A549 (cell line): ENCODE measurements around the gene RTN4RL1. TPM values are rescaled to one million over a fixed set of nuclear protein-coding genes. Genes with fewer than 3 reads are reported as not detected.

Source experiments
- ATAC-seq, 2 experiments: fragments of 200-7000 bp in 1 of 2; fragments of >200 bp in 1 of 2; cut with Nextera tagmentation in 1 of 2; cut with Tn5 transposase in 1 of 2; 3 replicates each; pipeline versions ENCODE4 v1.8.0 to v1.9.1; 2018 to 2020; ENCODE audit warnings: mild to moderate bottlenecking in 1 of 2, moderate library complexity in 1 of 2
- CTCF ChIA-PET: fragments of 300-600 bp; sonication (Branson Sonifier 250); formaldehyde crosslinking; extraction: SDS; loops from one replicate; lab custom pipeline; 2021; ENCODE audit warnings: antibody characterized with exemption, inconsistent platforms; lab: Yijun Ruan, JAX
- POLR2A ChIA-PET: fragments of 350-600 bp; formaldehyde crosslinking; extraction: SDS; loops from one replicate; lab custom pipeline; 2021; ENCODE audit warnings: antibody characterized with exemption, inconsistent platforms; lab: Yijun Ruan, JAX
- DNase-seq, 2 experiments: peaks; one replicate each; pipeline versions ENCODE4 v3.0.0 to v3.0.0-alpha.2; 2011 to 2016; ENCODE audit warnings: low read depth in 1 of 2, low spot score in 1 of 2
- FAIRE-seq: peaks from 2 replicates; lab custom pipeline; 2011; peaks lifted over from hg19 to GRCh38; lab: Jason Lieb, UNC
- H3K27ac ChIP-seq, 2 experiments: fragments of >200 bp; sonication (Bioruptor Twin); formaldehyde crosslinking; 3 replicates each; pipeline ENCODE4 v1.5.1; 2016 to 2017
- H3K4me1 ChIP-seq: fragments of >200 bp; sonication (Bioruptor Twin); formaldehyde crosslinking; 3 replicates; pipeline ENCODE4 v1.6.1; 2016
- H3K4me2 ChIP-seq: fragments of >200 bp; sonication (Bioruptor Twin); formaldehyde crosslinking; 3 replicates; pipeline ENCODE4 v1.6.1; 2016
- H3K4me3 ChIP-seq: fragments of >200 bp; sonication (Bioruptor Twin); formaldehyde crosslinking; 3 replicates; pipeline ENCODE4 v1.5.1; 2016
- H3K9me3 ChIP-seq: fragments of >200 bp; sonication (Bioruptor Twin); formaldehyde crosslinking; 3 replicates; pipeline ENCODE4 v1.6.1; 2016
- CBX8 ChIP-seq: fragments of 200-600 bp; sonication (generic); IDR thresholded peaks from 2 replicates; pipeline ENCODE4 v1.6.1; 2016
- CEBPB ChIP-seq, 2 experiments: fragments of >200 bp in 1 of 2; sonication (Bioruptor Twin) in 1 of 2; formaldehyde crosslinking in 1 of 2; IDR thresholded peaks; 2 replicates each; pipeline ENCODE4 v1.6.1; 2012 to 2016
- CHD2 ChIP-seq: fragments of 150-350 bp; IDR thresholded peaks from 2 replicates; pipeline ENCODE4 v1.6.1; 2014; ENCODE audit warnings: low read length; ENCODE audit not compliant: partially characterized antibody
- CTCF ChIP-seq: fragments of >200 bp; sonication (Bioruptor Twin); formaldehyde crosslinking; IDR thresholded peaks from 3 replicates; pipeline ENCODE4 v1.5.1; 2016
- EHMT2 ChIP-seq: fragments of 200-600 bp; sonication (generic); IDR thresholded peaks from 2 replicates; pipeline ENCODE4 v1.6.1; 2016; ENCODE audit warnings: antibody characterized with exemption, low read depth, mild to moderate bottlenecking, moderate library complexity
- ELK1 ChIP-seq: fragments of 150-350 bp; IDR thresholded peaks from 2 replicates; pipeline ENCODE4 v1.6.1; 2014; ENCODE audit warnings: low read depth, mild to moderate bottlenecking, low read length
- EP300 ChIP-seq, 2 experiments: fragments of >200 bp; sonication (Bioruptor Twin); formaldehyde crosslinking; IDR thresholded peaks; 2 replicates in 1 of 2; 3 replicates in 1 of 2; pipeline ENCODE4 v1.6.1; 2016 to 2017
- FOSL2 ChIP-seq, 2 experiments: fragments of 450-650 bp in 1 of 2; fragments of >200 bp in 1 of 2; sonication (Bioruptor Twin) in 1 of 2; formaldehyde crosslinking; IDR thresholded peaks; 2 replicates each; pipeline versions ENCODE4 v1.5.0 to v1.6.1; 2016 to 2020; ENCODE audit warnings: mild to moderate bottlenecking in 1 of 2, moderate library complexity in 1 of 2
- FOXS1 ChIP-seq: fragments of 250-450 bp; sonication (Bioruptor Pico); IDR thresholded peaks from 2 replicates; pipeline ENCODE4 v1.5.0; 2020; ENCODE audit warnings: mild to moderate bottlenecking, moderate library complexity
- HMGXB4 ChIP-seq: fragments of 250-450 bp; sonication (Bioruptor Pico); IDR thresholded peaks from 2 replicates; pipeline ENCODE4 v1.5.0; 2021; ENCODE audit warnings: mild to moderate bottlenecking, moderate library complexity, borderline replicate concordance
- JUN ChIP-seq, 2 experiments: fragments of >200 bp; sonication (Bioruptor Twin); formaldehyde crosslinking; IDR thresholded peaks; 2 replicates in 1 of 2; 3 replicates in 1 of 2; pipeline ENCODE4 v1.6.1; 2016 to 2017
- KDM5A ChIP-seq: fragments of 200-600 bp; sonication (generic); IDR thresholded peaks from 2 replicates; pipeline ENCODE4 v1.6.1; 2016; ENCODE audit warnings: antibody characterized with exemption, mild to moderate bottlenecking
- REST ChIP-seq: fragments of 200-600 bp; sonication (generic); IDR thresholded peaks from 2 replicates; pipeline ENCODE4 v1.6.1; 2016; ENCODE audit warnings: antibody characterized with exemption, mild to moderate bottlenecking, moderate library complexity
- RFX5 ChIP-seq: fragments of 450-650 bp; IDR thresholded peaks from 2 replicates; pipeline ENCODE4 v1.7.1; 2014; ENCODE audit warnings: antibody characterized with exemption, mild to moderate bottlenecking, moderate library complexity
- ZNF302 ChIP-seq: fragments of 250-450 bp; sonication (Bioruptor Pico); IDR thresholded peaks from 2 replicates; pipeline ENCODE4 v1.9.0; 2021; ENCODE audit warnings: inconsistent platforms, mild to moderate bottlenecking, moderate library complexity
- WGBS: methylation state at CpG from one replicate; pipeline ENCODE4 v1.1.6; 2017; ENCODE audit errors: missing lambda C conversion rate; 5-methylcytosine and 5-hydroxymethylcytosine counted together
- polyA plus RNA-seq, 4 experiments: library from polyadenylated mRNA; depleted of rRNA in 3 of 4; stranded (reverse); fragments of >200 nt; fragmentation: RNase III in 1 of 4; extraction: RNeasy Plus Mini Kit Qiagen cat#74134 plus additional on column Dnase treatment in 1 of 4; gene quantifications; 2 replicates in 3 of 4; 3 replicates in 1 of 4; pipeline ENCODE4 v1.2.3, GENCODE V29; 2011 to 2017
- TF ChIP-seq, protein P1 (sequence below): IDR thresholded peaks from 2 replicates; pipeline ENCODE4 v1.6.1; 2012; ENCODE audit warnings: low read depth, borderline replicate concordance

Gene RTN4RL1
- polyA plus RNA-seq, 2 of the 4 experiments (the other 2 are of a cell fraction), result 0.39 to 1.5 TPM

DNA sequence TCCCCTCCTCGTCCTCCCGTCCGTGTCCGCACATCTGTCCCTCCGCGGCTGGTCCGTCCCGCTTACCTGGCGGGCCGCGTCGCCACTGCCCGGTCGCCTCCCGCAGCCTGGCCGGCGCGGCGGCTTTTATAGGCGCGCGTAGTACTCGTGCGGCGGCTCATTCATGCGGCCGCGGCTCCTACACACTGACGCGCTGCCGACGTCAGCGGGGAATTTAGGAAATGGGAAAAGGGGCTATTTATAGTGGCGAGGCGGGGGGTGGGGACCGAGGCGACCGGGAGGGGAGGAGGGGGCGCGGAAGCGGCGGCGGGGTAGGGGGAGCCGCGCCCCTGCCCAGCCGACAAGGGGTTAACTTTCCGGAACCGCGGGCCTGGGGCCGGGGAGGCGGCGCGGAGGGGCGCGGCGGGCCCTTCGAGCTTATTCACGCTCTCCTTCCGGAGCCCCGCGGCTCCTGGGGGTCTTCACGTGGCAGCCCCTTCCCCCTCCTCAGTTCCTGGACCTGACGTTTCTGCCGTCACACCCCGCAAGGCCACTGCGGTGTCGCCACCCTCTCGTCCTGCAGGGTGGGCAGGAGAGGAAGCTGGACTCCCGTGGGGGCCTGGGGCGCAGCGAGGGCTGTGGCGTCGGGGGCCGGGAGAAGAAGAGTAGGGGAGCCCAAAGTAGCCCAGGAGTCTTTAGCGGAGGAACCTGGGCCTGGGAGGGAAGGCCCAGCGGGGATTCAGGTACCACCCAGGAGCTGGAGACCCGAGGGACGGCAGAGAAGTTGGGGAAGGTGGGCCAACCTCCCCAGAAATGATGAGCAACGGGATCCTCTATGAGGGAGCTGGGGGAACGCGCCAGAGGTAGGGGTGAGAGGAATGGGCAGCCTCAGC is 26.2 kb upstream of the RTN4RL1 start:
- ATAC-seq (no peak), DNase-seq (peak in 1 of 2 experiments; percentile 58), FAIRE-seq (no peak)
- H3K4me2 ChIP-seq, result peak overlapping the region; percentile 96
- TF ChIP-seq RFX5, result no peak
- no peak for TF ChIP-seq EHMT2
- TF ChIP-seq CBX8, result no peak
- no peak for TF ChIP-seq ZNF302
- no peak for TF ChIP-seq CHD2
- no peak for TF ChIP-seq FOXS1 (CRISPR knock-in tag)
- no peak for TF ChIP-seq KDM5A
- TF ChIP-seq HMGXB4 (CRISPR knock-in tag), result no peak
- TF ChIP-seq REST, result no peak
- TF ChIP-seq CEBPB (IDR thresholded peaks at IDR 0.05), result no peak
- no peak for TF ChIP-seq EP300 (IDR thresholded peaks at IDR 0.05)
- TF ChIP-seq CTCF, result no peak
- no peaks in the 10 kb centered on the region for H3K9me3 ChIP-seq
- peak overlapping the region; percentile 70 for H3K4me3 ChIP-seq
- H3K4me1 ChIP-seq, result peaks cover 12% of the 10 kb centered on the region; the same call in 2 of the 3 replicates
- peak overlapping the region; percentile 82 to 89; a peak in 5 of 6 replicates for H3K27ac ChIP-seq
- CTCF ChIA-PET, result interaction anchor here (0.6 to 2.0 kb wide), 13 partner anchors 9 to 331 kb away, joined by 3 to 28 read pairs (median 3); no protein-coding TSS in a partner anchor
- POLR2A ChIA-PET, result interaction anchor here (1.1 kb wide), 1 partner anchor 252 kb away, joined by 6 read pairs; the partner anchor contains the start of gene SMG6
- 61% methylated on average over 16 of the region's 81 CpGs for WGBS

GRCh38 chr17:2050300-2051060 is 25.3 kb upstream of the RTN4RL1 start:
- Histone ChIP-seq H3K4me2 (peak overlapping the region; percentile 96), H3K27ac (peak overlapping the region; percentile 82 to 89), H3K9me3 (no peaks in the 10 kb centered on the region), H3K4me1 (peaks cover 12% of the 10 kb centered on the region; the same call in 2 of the 3 replicates), H3K4me3 (peak overlapping the region; percentile 70)
- FAIRE-seq, result no peak
- peak; percentile 57 to 85 for DNase-seq
- POLR2A ChIA-PET, result interaction anchor here (1.1 kb wide), 1 partner anchor 253 kb away, joined by 6 read pairs; the partner anchor contains the start of gene SMG6
- peak in 1 of 2 experiments; percentile 6; a peak in 3 of 6 replicates for ATAC-seq
- CTCF ChIA-PET, result interaction anchor here (1.0 to 2.0 kb wide), 6 partner anchors 10 to 201 kb away, joined by 3 to 28 read pairs (median 3); no protein-coding TSS in a partner anchor
- WGBS, result 1% methylated on average over 16 of the region's 88 CpGs
- TF ChIP-seq JUN (IDR thresholded peaks at IDR 0.05) (peak in 1 of 2 experiments; percentile 44; a peak in 3 of 5 replicates), REST (peak; percentile 83), FOSL2 (IDR thresholded peaks at IDR 0.05) (0 out of 2 replicates have a peak, but pooled peaks have one; percentile 29), FOSL2 (CRISPR knock-in tag; IDR thresholded peaks at IDR 0.05) (peak; percentile 24; the same call in 1 of the 2 replicates), ELK1 (no peak)
- TF ChIP-seq, protein P1, sequence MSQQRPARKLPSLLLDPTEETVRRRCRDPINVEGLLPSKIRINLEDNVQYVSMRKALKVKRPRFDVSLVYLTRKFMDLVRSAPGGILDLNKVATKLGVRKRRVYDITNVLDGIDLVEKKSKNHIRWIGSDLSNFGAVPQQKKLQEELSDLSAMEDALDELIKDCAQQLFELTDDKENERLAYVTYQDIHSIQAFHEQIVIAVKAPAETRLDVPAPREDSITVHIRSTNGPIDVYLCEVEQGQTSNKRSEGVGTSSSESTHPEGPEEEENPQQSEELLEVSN, result peak; percentile 85
